Lung (tissue), 12 donors: ENCODE data around the gene LEFTY1. TPM values are rescaled to one million over a fixed set of nuclear protein-coding genes. Genes with fewer than 3 reads are reported as not detected.

Source experiments
- ATAC-seq: fragments of 200-7000 bp; cut with Tn5 transposase; one replicate; pipeline ENCODE4 v1.9.1; 2020; ENCODE audit warnings: moderate number of reproducible peaks; ENCODE audit not compliant: insufficient read depth, low FRiP score
- DNase-seq, 3 donors: peaks; one replicate each; pipeline ENCODE4 v3.0.0-alpha.2; 2013 to 2017
- H3K27ac ChIP-seq, 2 donors: one replicate each; pipeline ENCODE4 v1.5.1; 2013; ENCODE audit warnings: mild to moderate bottlenecking in 2 of 2, moderate library complexity in 2 of 2, control low read depth in 1 of 2, inconsistent platforms in 1 of 2, low read depth in 1 of 2, low read length in 1 of 2
- H3K27me3 ChIP-seq, 3 donors: one replicate each; pipeline ENCODE4 v1.5.1; 2013; ENCODE audit warnings: low read length in 2 of 3; ENCODE audit not compliant: control insufficient read depth in 3 of 3, insufficient read depth in 3 of 3
- H3K36me3 ChIP-seq, 4 donors: one replicate each; pipeline ENCODE4 v1.5.1; 2013; ENCODE audit warnings: low read length in 4 of 4, mild to moderate bottlenecking in 1 of 4, moderate library complexity in 1 of 4; ENCODE audit not compliant: control insufficient read depth in 4 of 4, insufficient read depth in 4 of 4
- H3K4me1 ChIP-seq, 5 donors: one replicate each; pipeline ENCODE4 v1.5.1; 2013; ENCODE audit warnings: low read length in 5 of 5, mild to moderate bottlenecking in 2 of 5, moderate library complexity in 1 of 5; ENCODE audit not compliant: control insufficient read depth in 5 of 5, insufficient read depth in 5 of 5
- H3K4me3 ChIP-seq: one replicate; pipeline ENCODE4 v1.5.1; 2013; ENCODE audit warnings: mild to moderate bottlenecking, control low read depth, moderate library complexity
- H3K9ac ChIP-seq, 2 donors: one replicate each; pipeline ENCODE4 v1.5.1; 2013; ENCODE audit warnings: low read length in 2 of 2, control low read depth in 1 of 2; ENCODE audit not compliant: insufficient read depth in 1 of 2
- H3K9me3 ChIP-seq, 4 donors: one replicate each; pipeline ENCODE4 v1.5.1; 2013; ENCODE audit warnings: low read length in 3 of 4, mild to moderate bottlenecking in 1 of 4, moderate library complexity in 1 of 4; ENCODE audit not compliant: control insufficient read depth in 4 of 4, insufficient read depth in 3 of 4
- CTCF ChIP-seq: IDR thresholded peaks from 2 replicates; pipeline ENCODE4 v1.5.1; 2012; ENCODE audit warnings: mild to moderate bottlenecking; ENCODE audit errors: control extremely low read depth, extremely low read depth
- WGBS, 2 donors: extraction: QIAGEN DNeasy Blood & Tissue Kit; methylation state at CpG; one replicate each; pipeline ENCODE4 v1.1.7; 2013; 5-methylcytosine and 5-hydroxymethylcytosine counted together
- polyA plus RNA-seq, 2 donors: library from polyadenylated mRNA; stranded (reverse); fragments of 200-250 nt; gene quantifications; one replicate each; pipeline ENCODE4 v1.2.1, GENCODE V29; 2013
- total RNA-seq, 2 donors: library from RNA; depleted of rRNA in 1 of 2; stranded (reverse); fragments of >200 nt in 1 of 2; gene quantifications; one replicate each; pipeline ENCODE4 v1.2.1, GENCODE V29; 2014 to 2021
- donor health status: control.
- donor health status: control.
- donor health status: Bipolar disorder and iron deficiency.
- donor health status: healthy.
- donor health status: DM: yes; HTN: yes; CAD: no.

The LEFTY1 gene
- total and polyA plus RNA-seq, 4 donors: 0.12 to 2.1 (median 0.34) TPM

- ATAC-seq (no peak), DNase-seq (peak; percentile 90 to 98 (median 98))
- H3K36me3 ChIP-seq: peaks cover 3 to 43% (median 37%) of the 10 kb centered on the region in 4 donors
- H3K4me1 ChIP-seq: peaks cover 0 to 66% (median 6%) of the 10 kb centered on the region in 5 donors
- H3K9ac ChIP-seq: no peak overlapping the region
- no peaks in the 10 kb centered on the region for H3K9me3 ChIP-seq
- no peaks in the 10 kb centered on the region for H3K27me3 ChIP-seq
- no peak for TF ChIP-seq CTCF
- H3K27ac ChIP-seq: no peak overlapping the region
- WGBS, 2 donors: 29 to 47% methylated on average over 4 of the region's 4 CpGs
- no peak overlapping the region for H3K4me3 ChIP-seq
Observed at GRCh38 chr1:225851805-225852204, 37.1 kb downstream of the LEFTY1 start.

- Histone ChIP-seq H3K4me1 (peaks cover 0 to 70% (median 5%) of the 10 kb centered on the region in 5 donors), H3K27me3 (no peaks in the 10 kb centered on the region), H3K9me3 (no peaks in the 10 kb centered on the region), H3K27ac (no peak overlapping the region), H3K9ac (no peak overlapping the region), H3K4me3 (no peak overlapping the region), H3K36me3 (peaks cover 3 to 52% (median 41%) of the 10 kb centered on the region in 4 donors)
- TF ChIP-seq CTCF: no peak
- WGBS, 2 donors: 93 to 97% methylated on average over 7 of the region's 7 CpGs
- no peak for ATAC-seq
- no peak for DNase-seq
Observed at GRCh38 chr1:225850370-225850769, 38.6 kb downstream of the LEFTY1 start.

GRCh38 chr1:225849925-225850324, 39.0 kb downstream of the LEFTY1 start:
- Histone ChIP-seq H3K36me3 (peaks cover 3 to 55% (median 39%) of the 10 kb centered on the region in 4 donors), H3K4me3 (no peak overlapping the region), H3K27me3 (no peaks in the 10 kb centered on the region), H3K9ac (no peak overlapping the region), H3K27ac (peak overlapping the region in 1 of 2 donors; percentile 29), H3K4me1 (peaks cover 0 to 73% (median 6%) of the 10 kb centered on the region in 5 donors), H3K9me3 (no peaks in the 10 kb centered on the region)
- DNase-seq (peak; percentile 46 to 65 (median 55)), ATAC-seq (no peak)
- TF ChIP-seq CTCF: no peak
- WGBS, 2 donors: 44 to 54% methylated on average over 7 of the region's 7 CpGs
